Measurements from ENCODE around the gene ZNF555.
"Not testable (repeated sequence)": the region's sequence is repeated elsewhere in the genome, so short reads cannot be mapped to it uniquely, and the experiment has no call there.

The ZNF555 gene

DNA sequence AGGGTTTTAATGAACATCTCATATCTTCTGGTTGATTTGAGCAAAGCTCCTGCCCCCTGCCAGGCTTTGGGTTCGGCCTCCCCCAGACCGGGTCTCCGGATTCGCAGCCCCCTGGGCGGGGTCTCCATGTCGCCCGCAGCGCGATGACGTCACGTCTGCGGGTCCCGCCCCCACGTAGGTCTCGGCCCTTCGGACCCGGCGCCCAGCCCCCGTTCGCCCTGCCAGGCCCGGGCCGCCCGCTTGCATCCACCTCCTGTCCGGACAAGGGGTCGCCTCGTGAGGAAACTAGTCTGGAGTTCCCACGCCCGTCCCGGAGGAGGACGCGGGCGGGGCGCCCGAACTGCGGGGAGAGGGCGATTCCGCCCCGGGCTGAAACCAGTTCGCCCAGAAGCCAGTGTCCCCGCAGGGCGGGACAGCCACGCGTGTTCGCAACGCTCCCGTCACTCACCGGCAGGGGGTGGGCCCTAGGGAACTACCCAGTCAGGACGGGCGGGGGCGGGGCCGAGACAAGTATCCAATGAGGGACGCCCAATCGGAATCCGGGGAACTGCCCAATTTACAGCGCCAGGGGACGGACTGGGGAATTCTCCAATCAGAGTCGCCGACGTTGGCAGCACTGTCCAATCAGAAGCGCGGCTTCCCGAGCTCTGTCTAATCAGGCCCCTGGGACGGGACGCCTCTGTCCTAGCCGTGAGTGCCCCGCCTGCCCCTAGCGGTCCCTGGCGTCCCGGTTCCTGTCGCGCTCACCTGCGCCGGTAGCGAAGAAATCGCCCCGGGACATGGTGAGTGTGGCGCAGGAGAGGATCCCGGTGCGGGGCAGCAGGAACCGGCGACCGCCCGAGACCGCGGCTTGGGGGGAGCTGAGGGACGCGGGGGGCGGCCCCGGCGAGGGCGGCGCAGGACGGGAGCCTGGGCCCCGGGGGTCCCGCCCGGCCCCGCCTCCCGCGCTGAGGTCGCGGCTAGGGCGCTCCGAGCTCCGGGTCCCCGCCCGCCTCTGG, at the start of gene ZNF555:
Gene ZNF555 (plus strand): TSS at position 682 of the 998 bp plus-strand sequence. CDS start 98 bp downstream, at position 780.
- DNase-seq (ENCODE audit: low read depth): peak; percentile 100

DNA sequence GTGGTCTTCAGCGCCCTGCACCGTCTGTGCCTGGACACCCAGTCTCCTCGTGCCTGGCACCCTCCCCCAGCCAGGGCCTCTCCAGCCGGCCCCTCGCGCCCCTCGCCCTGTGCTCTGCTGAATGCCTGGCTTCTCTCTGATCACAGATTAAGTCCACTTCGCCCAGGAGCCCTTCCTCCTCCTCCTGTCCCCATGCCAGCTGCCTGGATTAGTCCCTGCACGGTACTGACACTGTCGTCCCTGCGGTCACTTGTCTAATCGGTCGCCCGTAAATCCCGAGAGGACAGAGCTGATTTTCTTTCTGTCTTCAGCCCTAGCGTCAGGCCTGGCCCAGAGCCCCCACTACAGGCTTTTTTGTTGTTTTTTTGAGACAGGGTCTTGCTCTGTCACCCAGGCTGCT, 49.4 kb upstream of the ZNF555 start:
- DNase-seq (ENCODE audit: low read depth): no peak

DNA sequence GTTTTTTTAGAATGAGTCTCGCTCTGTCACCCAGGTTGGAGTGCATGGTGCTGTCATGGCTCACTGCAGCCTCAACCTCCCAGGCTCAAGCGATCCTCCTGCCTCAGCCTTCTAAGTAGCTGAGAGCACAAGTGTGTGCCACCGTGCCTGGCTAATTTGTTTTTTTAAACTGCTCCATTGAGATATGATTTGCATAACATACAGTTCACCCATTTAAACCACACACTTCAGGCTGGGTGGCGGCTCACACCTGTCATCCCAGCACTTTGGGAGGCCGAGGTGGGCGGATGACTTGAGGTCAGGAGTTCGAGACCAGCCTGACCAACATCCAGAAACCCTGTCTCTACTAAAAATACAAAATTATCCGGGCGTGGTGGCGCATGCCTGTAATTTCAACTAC, 48.6 kb upstream of the ZNF555 start:
- not testable (repeated sequence) for DNase-seq (ENCODE audit: low read depth)

DNA sequence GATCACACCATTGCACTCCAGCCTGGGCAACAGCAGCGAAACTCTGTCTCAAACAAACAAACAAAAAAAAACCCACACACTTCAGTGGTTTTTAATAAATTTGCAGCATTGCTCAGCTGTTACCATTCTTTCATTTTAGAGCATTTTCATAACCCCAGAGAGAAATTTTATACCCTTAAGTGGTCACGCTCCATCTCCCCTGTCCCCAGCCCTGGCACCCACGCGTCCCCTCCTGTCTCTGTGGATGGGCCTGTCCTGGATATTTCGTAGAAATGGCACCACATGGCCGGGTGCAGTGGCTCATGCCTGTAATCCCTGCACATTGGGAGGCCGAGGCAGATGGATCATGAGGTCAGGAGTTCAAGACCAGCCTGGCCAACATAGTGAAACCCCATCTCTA, 48.1 kb upstream of the ZNF555 start:
- DNase-seq (ENCODE audit: low read depth): no peak

DNA sequence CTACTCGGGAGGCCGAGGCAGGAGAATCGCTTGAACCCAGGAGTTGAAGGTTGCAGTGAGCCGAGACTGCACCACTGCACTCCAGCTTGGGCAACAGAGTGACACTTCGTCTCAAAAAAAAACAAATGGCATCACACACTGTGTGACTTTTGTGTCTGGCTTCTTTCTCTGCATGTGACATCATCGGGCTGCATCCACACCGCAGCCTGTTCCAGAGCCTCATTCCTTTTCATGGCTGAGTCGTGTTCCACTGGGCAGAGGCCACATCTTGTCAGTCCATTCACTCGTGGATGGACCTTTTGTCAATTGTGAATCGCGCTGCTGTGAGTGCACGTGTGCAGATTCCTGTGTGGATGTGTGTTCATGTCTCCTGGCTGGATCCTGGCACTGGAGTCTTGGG, 47.7 kb upstream of the ZNF555 start:
- no peak for DNase-seq (ENCODE audit: low read depth)

DNA sequence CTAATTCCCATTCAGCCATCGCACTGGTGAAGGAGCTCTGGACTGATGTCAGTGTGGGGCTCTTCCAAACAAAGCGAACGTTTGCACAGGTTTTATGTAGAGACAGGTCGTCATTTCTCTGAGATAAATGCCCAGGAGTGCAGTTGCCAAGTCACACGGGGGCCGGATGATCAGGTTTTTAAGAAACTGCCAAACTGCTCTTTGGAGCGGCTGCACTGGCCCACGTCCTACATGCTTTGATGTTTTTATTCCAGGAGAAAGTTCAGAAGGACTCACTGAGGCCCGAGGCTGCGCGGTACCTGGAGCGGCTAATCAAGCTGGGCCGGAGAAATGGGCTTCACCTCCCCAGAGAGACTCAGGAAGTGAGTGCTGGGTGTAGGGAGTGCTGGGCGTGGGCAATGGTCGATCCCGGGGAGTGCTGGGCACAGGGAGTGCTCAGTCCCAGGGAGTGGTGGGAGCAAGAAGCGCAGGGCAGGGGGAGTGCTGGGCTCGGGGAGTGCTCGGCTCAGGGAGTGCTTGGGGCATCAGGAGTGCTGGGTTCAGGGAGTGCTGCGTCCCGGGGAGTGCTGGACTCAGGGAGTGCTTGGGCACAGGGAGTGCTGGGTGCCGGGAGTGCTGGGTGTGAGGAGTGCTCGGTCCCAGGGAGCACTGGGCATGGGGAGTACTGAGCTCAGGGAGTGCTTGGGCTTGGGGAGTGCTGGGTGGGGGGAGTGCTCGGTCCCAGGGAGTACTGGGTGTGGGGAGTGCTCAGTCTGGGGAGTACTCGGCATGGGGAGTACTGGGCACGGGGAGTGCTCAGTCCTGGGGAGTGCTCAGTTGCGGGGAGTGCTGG, 45.2 kb upstream of the ZNF555 start:
- no peak for DNase-seq (ENCODE audit: low read depth)

DNA sequence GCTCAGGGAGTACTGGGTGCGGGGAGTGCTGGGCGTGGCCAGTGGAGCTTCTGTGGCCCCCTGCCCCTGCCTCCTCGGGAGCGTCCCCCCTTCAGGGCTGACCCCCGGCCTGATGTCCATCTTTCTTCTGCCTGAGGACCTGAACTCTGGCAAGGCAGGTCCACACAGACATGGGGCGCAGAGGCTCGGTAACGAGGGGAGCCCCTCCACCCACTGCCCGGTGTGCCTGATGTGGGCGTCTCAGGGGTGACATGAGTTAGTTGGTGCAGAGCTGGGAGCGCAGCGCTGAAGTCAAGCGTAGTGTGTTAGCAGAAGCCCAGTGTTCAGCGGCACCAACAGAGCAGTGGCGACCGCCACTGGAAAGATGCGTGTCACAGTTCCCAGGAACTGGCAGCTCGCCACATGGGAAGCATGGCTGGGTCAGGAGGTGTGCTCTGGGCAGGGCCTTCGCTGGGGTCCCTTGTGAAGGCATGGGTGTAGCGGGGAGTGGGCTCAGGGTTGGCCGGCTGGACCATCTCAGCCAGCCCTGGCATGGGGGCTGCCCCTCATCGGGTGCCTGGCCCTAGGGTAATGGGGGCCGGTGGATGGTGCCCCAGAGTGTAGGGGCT, 44.5 kb upstream of the ZNF555 start:
- no peak for DNase-seq (ENCODE audit: low read depth)

DNA sequence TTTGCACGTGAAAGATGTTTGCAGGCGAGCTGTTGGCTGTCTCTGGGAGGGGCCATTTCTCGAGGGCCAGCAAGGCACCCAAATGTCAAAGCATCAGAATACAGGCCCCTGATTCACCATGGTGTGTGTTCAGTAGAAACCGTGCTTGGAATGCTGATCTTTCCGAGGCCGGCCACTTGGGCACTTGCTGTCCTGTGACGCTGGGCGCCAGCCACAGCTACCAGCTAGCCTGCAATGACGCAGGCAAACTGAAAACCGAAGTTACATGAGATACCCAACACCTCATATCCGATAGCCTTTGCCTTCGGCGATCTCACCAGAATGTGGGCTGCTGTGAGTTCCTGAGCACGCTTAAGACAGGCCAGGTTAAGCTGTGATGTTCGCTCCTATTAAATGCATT, 44.0 kb upstream of the ZNF555 start:
- DNase-seq (ENCODE audit: low read depth): no peak

DNA sequence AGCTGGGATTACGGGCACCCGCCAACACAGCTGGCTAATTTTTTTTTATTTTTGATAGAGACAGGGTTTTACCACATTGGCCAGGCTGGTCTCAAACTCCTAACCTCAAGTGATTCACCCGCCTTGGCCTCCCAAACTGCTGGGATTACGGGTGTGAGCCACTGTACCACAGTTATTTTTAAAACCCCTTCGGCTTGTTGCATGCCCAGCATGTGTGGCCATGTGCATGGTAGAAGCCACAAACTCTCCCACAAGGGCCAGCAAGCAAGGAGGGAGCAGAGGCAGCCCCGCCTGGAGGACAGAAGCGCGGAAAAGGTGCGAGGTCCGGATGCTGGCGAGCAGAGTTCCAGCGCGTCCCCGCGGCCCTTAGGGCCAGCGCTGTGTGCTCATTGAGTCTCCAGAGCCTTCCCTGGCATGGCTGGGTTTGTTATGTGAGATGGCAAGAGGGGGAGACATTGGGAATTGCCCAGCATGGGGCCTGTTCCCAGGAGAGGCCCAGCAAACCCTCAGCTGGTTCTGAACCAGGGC, 43.1 kb upstream of the ZNF555 start:
- no peak for DNase-seq (ENCODE audit: low read depth)

DNA sequence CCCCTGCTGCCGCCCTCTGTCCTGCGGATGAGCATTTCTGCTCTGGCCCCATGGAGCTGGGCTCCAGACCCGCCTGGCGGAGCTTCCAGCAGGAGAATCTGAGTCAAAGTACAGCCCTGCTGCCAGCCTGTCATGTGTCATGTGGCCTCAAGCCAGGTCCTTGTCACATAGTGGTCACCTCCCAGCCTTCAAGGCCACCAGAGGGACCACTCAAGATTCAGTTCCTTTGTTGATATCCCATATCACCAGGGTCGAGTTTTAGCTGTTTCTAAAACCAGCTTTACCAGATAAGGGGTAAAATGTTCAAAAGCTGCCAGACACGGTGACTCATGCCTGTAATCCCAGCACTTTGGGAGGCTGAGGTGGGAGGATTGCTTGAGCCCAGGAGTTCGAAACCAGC, 42.5 kb upstream of the ZNF555 start:
- DNase-seq (ENCODE audit: low read depth): peak; percentile 6

DNA sequence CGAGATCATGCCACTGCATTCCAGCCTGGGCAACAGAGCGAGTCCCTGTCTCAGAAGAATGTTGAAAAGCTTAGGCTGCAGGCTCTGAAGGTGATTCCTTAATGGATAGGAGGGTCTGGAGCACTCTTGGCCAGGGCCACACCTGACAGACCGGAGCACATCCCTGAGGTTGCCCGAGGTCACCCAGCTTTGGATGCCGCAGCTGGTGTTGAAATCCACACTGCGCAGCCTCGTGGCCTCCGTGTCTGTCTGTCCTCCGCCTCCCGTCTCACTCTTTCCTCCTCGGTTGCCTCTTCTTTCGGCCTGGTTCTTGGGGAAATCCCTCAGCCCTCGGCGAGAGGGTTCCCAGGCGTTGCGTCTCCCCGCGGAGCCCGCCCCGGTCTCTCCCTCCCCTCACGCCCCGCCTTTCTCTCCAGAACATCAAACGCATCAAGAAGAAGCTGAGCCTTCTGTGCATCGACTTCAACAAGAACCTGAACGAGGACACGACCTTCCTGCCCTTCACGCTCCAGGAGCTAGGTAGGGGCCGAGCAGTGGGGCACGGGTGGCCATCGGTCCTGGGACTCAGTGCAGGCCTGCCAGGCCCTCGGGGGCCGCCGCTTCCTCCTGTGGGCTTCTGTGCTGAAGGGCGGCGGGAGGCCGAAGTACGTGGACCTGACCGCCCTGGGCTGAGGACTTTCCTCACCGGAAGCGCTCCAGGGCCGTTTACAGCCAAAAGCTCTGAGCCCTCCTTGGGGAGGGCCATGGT, 41.8 kb upstream of the ZNF555 start:
- no peak for DNase-seq (ENCODE audit: low read depth)

DNA sequence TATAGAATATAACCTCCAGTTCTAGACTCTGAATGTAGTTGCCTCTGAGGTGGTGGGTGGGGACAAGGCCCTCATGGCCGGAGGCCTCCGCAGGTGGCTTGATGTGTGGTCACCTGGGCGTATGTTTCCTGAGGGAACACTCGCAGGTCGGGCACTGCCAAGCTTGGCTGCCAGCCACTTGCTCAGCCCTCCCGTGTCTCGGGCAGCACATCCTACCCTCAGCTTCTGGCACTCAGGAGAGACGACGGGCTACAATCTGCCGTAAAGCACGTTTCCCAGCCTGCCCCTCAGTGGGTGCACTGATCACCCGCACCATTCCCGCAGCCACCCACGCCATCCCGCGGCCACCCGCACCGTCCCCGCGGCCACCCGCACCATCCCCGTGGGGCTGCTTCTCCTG, 40.8 kb upstream of the ZNF555 start:
- DNase-seq (ENCODE audit: low read depth): no peak

DNA sequence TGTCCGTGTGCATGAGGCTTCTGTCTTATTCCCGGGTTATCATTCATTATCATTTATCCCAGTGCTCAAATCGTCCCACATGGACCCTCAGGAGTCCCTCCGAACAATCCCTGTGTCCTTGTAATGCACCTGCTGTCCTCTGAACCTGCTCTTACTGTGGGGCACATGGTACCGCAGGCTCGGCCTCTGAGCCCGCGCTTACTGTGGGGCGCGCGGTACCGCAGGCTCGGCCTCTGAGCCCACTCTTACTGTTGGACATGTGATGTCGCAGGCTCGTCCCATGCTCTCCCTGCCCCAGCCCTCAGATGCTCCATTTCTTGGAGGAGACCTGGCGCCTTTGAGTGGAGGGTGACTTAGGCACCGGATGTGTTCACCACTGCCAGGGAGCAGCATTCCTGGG, 38.4 kb upstream of the ZNF555 start:
- no peak for DNase-seq (ENCODE audit: low read depth)

DNA sequence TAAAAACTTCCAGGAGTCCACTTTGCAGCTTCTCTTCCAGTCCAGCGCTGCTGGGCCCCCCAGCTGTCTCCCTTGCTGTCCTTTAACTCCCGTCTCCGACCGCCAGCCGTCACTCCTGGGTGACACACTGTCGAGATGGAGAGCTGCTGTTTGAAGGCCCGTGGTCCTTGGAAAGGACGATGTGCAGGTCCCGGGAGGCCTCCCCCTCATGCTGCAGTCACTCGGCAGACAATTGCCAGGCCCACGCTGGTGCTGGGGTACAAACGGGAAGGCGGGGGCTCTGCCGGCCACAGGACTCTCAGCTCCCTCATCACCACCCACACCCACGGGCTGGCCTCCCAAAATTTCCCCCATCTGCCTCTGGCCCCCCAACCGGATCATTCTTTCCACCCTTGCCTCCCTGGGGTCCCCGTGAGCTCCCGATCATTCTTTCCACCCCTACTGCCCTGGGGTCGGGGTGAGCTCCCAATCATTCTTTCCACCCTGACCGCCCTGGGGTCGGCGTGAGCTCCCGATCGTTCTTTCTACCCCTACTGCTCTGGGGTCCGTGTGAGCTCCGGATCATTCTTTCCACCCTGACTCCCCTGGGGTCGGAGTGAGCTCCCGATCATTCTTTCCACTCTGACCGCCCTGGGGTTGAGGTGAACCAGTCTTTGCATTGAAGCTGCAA, 37.7 kb upstream of the ZNF555 start:
- no peak for DNase-seq (ENCODE audit: low read depth)

DNA sequence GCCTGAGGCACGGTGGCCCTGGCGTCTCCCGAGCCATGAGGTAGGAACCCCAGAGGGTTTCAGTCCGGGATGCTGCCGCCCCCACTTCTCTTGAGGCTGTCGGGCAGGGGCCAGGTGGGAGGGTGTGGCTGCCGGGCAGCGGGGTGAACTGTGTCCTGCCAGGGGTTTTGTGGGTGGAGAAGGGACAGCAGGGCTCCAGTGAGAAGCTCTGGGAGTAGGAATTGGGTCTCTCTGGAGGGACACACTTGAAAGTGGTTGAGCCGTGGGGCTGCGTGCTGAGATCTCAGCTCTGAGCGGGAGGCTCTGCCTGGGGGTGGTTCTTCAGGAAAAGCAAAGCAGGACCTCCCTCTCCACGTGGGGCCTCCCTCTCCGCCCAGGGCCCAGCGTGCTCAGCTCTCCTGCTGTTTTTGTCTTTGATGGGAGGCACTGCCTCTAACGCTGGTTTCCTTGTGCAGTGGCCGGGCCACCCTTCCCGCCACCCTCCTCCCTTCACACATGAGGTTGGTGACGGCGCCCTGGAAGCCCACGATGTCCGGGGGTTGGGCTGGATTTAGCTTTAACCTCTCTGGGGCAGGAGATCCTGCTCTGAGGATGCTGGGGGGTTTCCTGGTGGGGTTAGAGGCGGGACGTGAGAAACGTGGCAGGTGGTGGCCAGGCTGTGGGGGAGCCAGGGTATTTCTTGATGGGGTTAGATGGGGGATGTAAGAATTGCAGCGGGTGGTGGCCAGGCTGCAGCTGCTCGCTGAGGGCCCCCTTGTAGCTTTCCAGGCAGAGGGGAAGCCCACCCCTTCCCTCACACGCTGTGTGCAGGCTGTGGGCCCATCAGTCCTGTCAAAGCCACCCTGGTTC, 36.9 kb upstream of the ZNF555 start:
- no peak for DNase-seq (ENCODE audit: low read depth)

DNA sequence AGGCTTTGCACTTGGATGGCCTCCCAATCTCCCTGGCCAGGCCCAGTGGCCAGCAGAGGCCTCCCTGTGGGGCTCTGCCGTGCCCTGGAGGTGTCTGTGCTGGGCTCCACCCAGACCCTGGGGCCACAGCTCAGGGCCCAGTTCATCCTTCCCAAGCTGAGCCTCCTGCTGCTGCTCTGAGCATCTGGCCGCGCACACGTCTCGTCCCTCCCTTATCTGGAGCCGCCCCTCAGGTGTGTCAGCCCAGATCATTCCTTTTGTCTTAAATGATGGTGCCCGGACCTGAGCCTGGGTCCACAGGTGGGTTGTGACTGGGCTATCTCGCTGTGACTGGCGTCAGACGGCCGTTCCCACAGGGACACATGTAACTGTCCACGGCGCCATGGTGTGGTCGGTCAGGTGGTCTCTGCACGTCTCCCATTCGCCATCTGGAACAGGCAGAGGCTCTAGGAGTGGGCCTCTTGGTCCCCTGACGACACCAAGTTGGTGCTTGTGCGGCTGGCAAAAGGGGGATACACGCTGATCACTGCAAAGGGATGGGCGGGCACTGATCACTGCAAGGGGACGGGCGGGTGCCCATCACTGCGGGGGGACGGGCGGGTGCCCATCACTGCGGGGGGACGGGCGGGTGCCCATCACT, 35.9 kb upstream of the ZNF555 start:
- DNase-seq (ENCODE audit: low read depth): no peak

DNA sequence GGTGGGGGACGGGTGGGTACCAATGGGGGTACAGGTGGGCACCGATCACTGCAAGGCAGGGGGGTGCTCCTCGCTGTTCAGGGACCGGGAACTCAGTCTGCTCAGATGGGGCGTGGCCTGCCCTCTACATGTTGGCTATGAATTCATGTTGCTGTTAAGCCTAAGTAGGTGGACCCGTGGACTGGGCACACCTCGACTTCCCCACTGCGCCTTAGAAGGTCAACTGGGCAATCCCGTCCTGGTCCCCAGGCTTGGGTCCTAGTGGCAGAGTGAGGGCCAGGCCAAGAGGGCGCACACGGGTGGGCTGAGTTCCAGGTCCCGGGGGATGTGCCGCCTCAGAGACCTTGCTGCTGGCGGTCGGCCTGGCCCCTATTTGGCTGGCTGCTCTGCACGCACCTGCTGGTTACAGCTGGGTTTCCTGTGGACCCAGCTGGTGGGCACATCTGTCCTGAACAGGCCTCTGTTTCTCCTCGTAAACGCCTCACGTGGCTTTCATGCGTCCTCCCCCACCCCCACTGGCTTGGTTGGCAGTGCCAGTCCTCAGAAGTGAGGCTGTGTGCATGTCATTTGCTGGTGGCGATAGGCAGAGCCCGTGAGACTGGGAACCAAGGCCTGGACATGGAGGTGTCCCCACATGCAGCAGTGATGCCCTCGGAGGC, 35.2 kb upstream of the ZNF555 start:
- DNase-seq (ENCODE audit: low read depth): no peak

DNA sequence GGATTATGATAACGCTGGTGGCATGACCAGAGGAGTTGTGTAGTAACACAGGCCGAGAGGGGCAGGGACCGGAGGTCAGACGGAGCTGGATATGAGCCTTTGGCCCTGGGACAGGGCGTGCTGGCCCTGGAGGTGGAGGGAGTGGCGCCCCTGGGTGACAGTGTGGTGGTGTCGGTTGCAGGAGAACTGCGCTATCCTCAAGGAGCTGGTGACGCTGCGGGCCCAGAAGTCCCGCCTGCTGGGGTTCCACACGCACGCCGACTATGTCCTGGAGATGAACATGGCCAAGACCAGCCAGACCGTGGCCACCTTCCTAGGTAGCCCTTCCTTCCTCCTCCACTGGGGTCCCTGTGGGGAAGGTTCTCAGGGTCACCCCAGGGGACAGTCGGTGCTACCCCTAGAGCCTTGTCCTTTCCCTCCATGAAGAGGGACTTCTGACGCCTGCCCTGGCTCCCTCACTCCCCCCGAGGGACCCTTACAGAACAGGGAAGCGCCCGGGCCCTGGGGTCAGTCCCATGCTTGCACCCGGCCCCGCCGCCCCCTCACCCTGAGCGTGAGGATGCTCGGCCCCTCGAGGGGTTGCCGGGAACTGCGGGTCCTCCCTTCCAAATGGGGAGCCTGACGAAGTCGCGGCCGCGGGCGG, 34.4 kb upstream of the ZNF555 start:
- DNase-seq (ENCODE audit: low read depth): no peak
